Mesenchymal stem cell (in vitro differentiated cells and primary cell): ENCODE data around the gene CGREF1.

ENCODE experiments used
- DNase-seq: peaks from one replicate; pipeline ENCODE4 v3.0.0-alpha.2; 2013
- H2AFZ ChIP-seq: one replicate; pipeline ENCODE4 v1.6.1; 2013; ENCODE audit warnings: low read depth, mild to moderate bottlenecking, control low read depth, inconsistent platforms, low read length, moderate library complexity
- H2AK5ac ChIP-seq: 2 replicates; pipeline ENCODE4 v1.6.1; 2013; ENCODE audit warnings: low read length, moderate library complexity, mild to moderate bottlenecking, inconsistent platforms; ENCODE audit not compliant: severe bottlenecking
- H2BK120ac ChIP-seq: one replicate; pipeline ENCODE4 v1.6.1; 2013; ENCODE audit warnings: low read depth, mild to moderate bottlenecking, inconsistent platforms, low read length, moderate library complexity
- H2BK12ac ChIP-seq, 2 experiments: one replicate each; pipeline ENCODE4 v1.6.1; 2013; ENCODE audit warnings: inconsistent platforms in 2 of 2, low read length in 2 of 2, mild to moderate bottlenecking in 2 of 2, moderate library complexity in 2 of 2, control low read depth in 1 of 2
- H2BK15ac ChIP-seq: one replicate; pipeline ENCODE4 v1.6.1; 2013; ENCODE audit warnings: mild to moderate bottlenecking, low read depth, inconsistent platforms; ENCODE audit not compliant: poor library complexity, severe bottlenecking
- H2BK5ac ChIP-seq: 2 replicates; pipeline ENCODE4 v1.6.1; 2013; ENCODE audit warnings: low read depth, mild to moderate bottlenecking, low read length, control low read depth, inconsistent platforms; ENCODE audit not compliant: poor library complexity, severe bottlenecking
- H3K14ac ChIP-seq, 2 experiments: one replicate each; pipeline ENCODE4 v1.6.1; 2013; ENCODE audit warnings: inconsistent platforms in 2 of 2, low read length in 2 of 2, control low read depth in 1 of 2, mild to moderate bottlenecking in 1 of 2, moderate library complexity in 1 of 2
- H3K18ac ChIP-seq, 2 experiments: one replicate each; pipeline ENCODE4 v1.6.1; 2013; ENCODE audit warnings: inconsistent platforms in 2 of 2, low read length in 2 of 2, control low read depth in 1 of 2, low read depth in 1 of 2, mild to moderate bottlenecking in 1 of 2
- H3K23ac ChIP-seq, 2 experiments: one replicate each; pipeline ENCODE4 v1.6.1; 2013; ENCODE audit warnings: inconsistent platforms in 2 of 2, low read length in 2 of 2, mild to moderate bottlenecking in 2 of 2, moderate library complexity in 2 of 2, control low read depth in 1 of 2
- H3K27ac ChIP-seq: 2 replicates; pipeline ENCODE4 v1.5.1; 2013; ENCODE audit warnings: mild to moderate bottlenecking, moderate library complexity, low read length, control low read depth, inconsistent platforms; ENCODE audit not compliant: poor library complexity, severe bottlenecking
- H3K27me3 ChIP-seq, 2 experiments: 2 replicates each; pipeline versions ENCODE4 v1.6.1 to v1.7.0; 2013; ENCODE audit warnings: low read length in 2 of 2, mild to moderate bottlenecking in 2 of 2, moderate library complexity in 2 of 2, control low read depth in 1 of 2, inconsistent platforms in 1 of 2; ENCODE audit not compliant: control insufficient read depth in 1 of 2, insufficient read depth in 1 of 2
- H3K36me3 ChIP-seq, 2 experiments: 2 replicates each; pipeline versions ENCODE4 v1.6.1 to v1.7.0; 2013; ENCODE audit warnings: low read length in 2 of 2, control low read depth in 1 of 2, inconsistent platforms in 1 of 2, low read depth in 1 of 2, mild to moderate bottlenecking in 1 of 2; ENCODE audit not compliant: insufficient read depth in 2 of 2, control insufficient read depth in 1 of 2
- H3K4ac ChIP-seq, 2 experiments: one replicate each; pipeline ENCODE4 v1.6.1; 2013; ENCODE audit warnings: inconsistent platforms in 2 of 2, low read length in 2 of 2, mild to moderate bottlenecking in 2 of 2, moderate library complexity in 2 of 2, control low read depth in 1 of 2, low read depth in 1 of 2
- H3K4me1 ChIP-seq: 2 replicates; pipeline ENCODE4 v1.6.1; 2013; ENCODE audit warnings: low read depth, low read length, control low read depth; ENCODE audit not compliant: control insufficient read depth, insufficient read depth
- H3K4me2 ChIP-seq: 2 replicates; pipeline ENCODE4 v1.6.1; 2013; ENCODE audit warnings: low read length, mild to moderate bottlenecking, inconsistent platforms; ENCODE audit not compliant: poor library complexity, severe bottlenecking
- H3K4me3 ChIP-seq, 2 experiments: 2 replicates each; pipeline versions ENCODE4 v1.5.1 to v1.7.0; 2013; ENCODE audit warnings: low read length in 2 of 2, mild to moderate bottlenecking in 2 of 2, control low read depth in 1 of 2, low read depth in 1 of 2; ENCODE audit not compliant: insufficient read depth in 1 of 2
- H3K79me1 ChIP-seq: replicated peaks from 2 replicates; pipeline ENCODE4 v1.6.1; 2013; ENCODE audit warnings: mild to moderate bottlenecking, control low read depth, low read length, inconsistent platforms; ENCODE audit not compliant: poor library complexity, severe bottlenecking
- H3K9ac ChIP-seq: 2 replicates; pipeline ENCODE4 v1.7.0; 2013; ENCODE audit warnings: mild to moderate bottlenecking, low read length, moderate library complexity
- H3K9me3 ChIP-seq: 2 replicates; pipeline ENCODE4 v1.7.0; 2013; ENCODE audit warnings: mild to moderate bottlenecking, low read length; ENCODE audit not compliant: control insufficient read depth
- H4K8ac ChIP-seq: one replicate; pipeline ENCODE4 v1.6.1; 2013; ENCODE audit warnings: inconsistent platforms, mild to moderate bottlenecking, low read length, moderate library complexity
- H4K91ac ChIP-seq: one replicate; pipeline ENCODE4 v1.6.1; 2013; ENCODE audit warnings: mild to moderate bottlenecking, low read length, inconsistent platforms
- WGBS: methylation state at CpG from one replicate; pipeline ENCODE4 v1.1.7; 2013; ENCODE audit warnings: mixed read lengths; 5-methylcytosine and 5-hydroxymethylcytosine counted together

Gene CGREF1

GRCh38 chr2:27079233-27080139, 39.4 kb downstream of the CGREF1 start:
- H3K23ac ChIP-seq = peak overlapping the region in 1 of 2 experiments; percentile 79
- peak overlapping the region; percentile 86 for H3K4ac ChIP-seq
- H3K27me3 ChIP-seq = no peaks in the 10 kb centered on the region
- H2BK12ac ChIP-seq = peak overlapping the region; percentile 94
- H4K8ac ChIP-seq = peak overlapping the region; percentile 93
- peak; percentile 35 for DNase-seq
- H3K36me3 ChIP-seq = peaks cover 11 to 14% of the 10 kb centered on the region in 2 experiments
- peaks cover 19% of the 10 kb centered on the region for H3K4me1 ChIP-seq
- peak overlapping the region in 1 of 2 experiments; percentile 84 for H3K14ac ChIP-seq
- H2BK120ac ChIP-seq = peak overlapping the region; percentile 75
- 68% methylated on average over 13 of the region's 14 CpGs for WGBS
- H2BK15ac ChIP-seq = peak overlapping the region; percentile 78
- peak overlapping the region; percentile 91 for H3K9ac ChIP-seq
- no peaks in the 10 kb centered on the region for H3K79me1 ChIP-seq
- H2AFZ ChIP-seq = no peak overlapping the region
- no peak overlapping the region for H2AK5ac ChIP-seq
- peak overlapping the region; percentile 95 for H4K91ac ChIP-seq
- H3K18ac ChIP-seq = peak overlapping the region; percentile 89 to 91
- H3K27ac ChIP-seq = no peak overlapping the region
- H3K4me2 ChIP-seq = no peak overlapping the region
- peak overlapping the region in 1 of 2 experiments; percentile 93 for H3K4me3 ChIP-seq
- H3K9me3 ChIP-seq = no peaks in the 10 kb centered on the region
- no peak overlapping the region for H2BK5ac ChIP-seq

DNA sequence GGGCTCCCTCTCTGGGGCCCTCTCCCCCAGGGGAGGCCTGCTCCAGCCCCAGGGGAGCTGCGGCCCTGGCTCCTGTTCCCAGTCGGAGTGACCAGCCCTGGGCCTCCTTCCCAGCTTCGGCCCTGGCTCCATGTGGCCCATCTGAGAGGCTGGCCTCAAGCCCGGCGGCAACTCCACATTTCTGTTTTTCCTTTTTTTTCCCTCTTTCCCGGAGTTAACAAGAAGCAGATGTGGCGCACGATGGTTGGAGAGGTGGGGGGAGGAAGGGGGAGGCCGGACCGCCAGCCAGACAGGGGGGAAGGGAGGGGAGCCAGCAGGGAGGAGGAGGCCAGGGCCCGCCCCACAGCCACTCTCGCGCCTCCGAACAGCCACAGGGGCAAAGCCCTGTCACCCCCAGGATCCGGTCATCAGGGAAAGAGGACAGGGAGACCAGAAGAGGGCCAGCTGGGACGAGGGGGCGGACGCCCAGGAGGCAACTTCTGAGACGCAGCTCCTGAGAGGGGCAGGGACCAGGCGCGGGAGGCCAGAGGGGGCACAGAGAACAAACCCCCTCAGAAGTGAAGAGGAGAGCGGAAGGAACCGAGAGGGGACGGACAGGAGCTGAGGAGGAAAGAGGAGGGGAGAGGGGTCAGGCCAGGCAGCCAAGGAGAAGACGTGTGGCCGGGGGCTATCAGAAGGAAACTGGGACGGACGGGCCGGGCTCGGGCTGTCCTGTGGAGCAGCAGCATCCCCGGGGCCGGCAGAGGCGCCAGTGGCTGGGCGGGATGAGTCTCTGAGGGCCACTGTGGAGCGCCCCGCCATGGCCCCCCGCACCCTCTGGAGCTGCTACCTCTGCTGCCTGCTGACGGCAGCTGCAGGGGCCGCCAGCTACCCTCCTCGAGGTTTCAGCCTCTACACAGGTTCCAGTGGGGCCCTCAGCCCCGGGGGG, 40.4 kb downstream of the CGREF1 start, which contains the start of gene EMILIN1:
EMILIN1 (plus strand) TSS at position 349 of the 928 bp plus-strand sequence; CDS start at position 800, 451 bp downstream.
- Histone ChIP-seq H2BK12ac (peak within 1 kb of the TSS; percentile 88 to 92), H3K4me3 (peak within 1 kb of the TSS in 1 of 2 experiments; percentile 93), H3K14ac (peak within 1 kb of the TSS in 1 of 2 experiments; percentile 78), H3K18ac (peak within 1 kb of the TSS; percentile 89 to 91), H3K79me1 (no peaks in the 10 kb centered on the region), H2BK120ac (peak within 1 kb of the TSS; percentile 89), H3K4me1 (peaks cover 19% of the 10 kb centered on the region), H3K23ac (peak within 1 kb of the TSS in 1 of 2 experiments; percentile 46), H4K91ac (peak within 1 kb of the TSS; percentile 94), H2AFZ (peak within 1 kb of the TSS; percentile 44), H3K9ac (peak within 1 kb of the TSS; percentile 91), H3K4ac (peak within 1 kb of the TSS; percentile 86), H2BK15ac (peak within 1 kb of the TSS; percentile 39), H4K8ac (peak within 1 kb of the TSS; percentile 93), H3K36me3 (peaks cover 11 to 14% of the 10 kb centered on the region in 2 experiments), H3K4me2 (no peak within 1 kb of the TSS), H2AK5ac (no peak within 1 kb of the TSS), H3K9me3 (no peaks in the 10 kb centered on the region), H3K27me3 (no peaks in the 10 kb centered on the region), H2BK5ac (no peak within 1 kb of the TSS), H3K27ac (peak within 1 kb of the TSS; percentile 17)
- DNase-seq = peak; percentile 94
- WGBS = 11% methylated on average over 39 of the region's 41 CpGs

- peak overlapping the region in 1 of 2 experiments; percentile 62 for H3K18ac ChIP-seq
- H3K36me3 ChIP-seq = peaks cover 3 to 10% of the 10 kb centered on the region in 2 experiments
- H2BK12ac ChIP-seq = peak overlapping the region; percentile 92 to 98
- peak overlapping the region; percentile 54 for H2BK15ac ChIP-seq
- DNase-seq = no peak
- no peak overlapping the region for H3K27ac ChIP-seq
- peaks cover 24% of the 10 kb centered on the region for H3K4me1 ChIP-seq
- 95% methylated on average over 7 of the region's 7 CpGs for WGBS
- no peak overlapping the region for H2AFZ ChIP-seq
- H3K14ac ChIP-seq = no peak overlapping the region
- H3K79me1 ChIP-seq = no peaks in the 10 kb centered on the region
- no peak overlapping the region for H2BK5ac ChIP-seq
- no peak overlapping the region for H3K23ac ChIP-seq
- H2BK120ac ChIP-seq = peak overlapping the region; percentile 54
- no peak overlapping the region for H2AK5ac ChIP-seq
- no peak overlapping the region for H4K8ac ChIP-seq
- no peak overlapping the region for H3K9ac ChIP-seq
- peak overlapping the region in 1 of 2 experiments; percentile 54 for H3K4ac ChIP-seq
- no peak overlapping the region for H3K4me3 ChIP-seq
- H3K27me3 ChIP-seq = no peaks in the 10 kb centered on the region
- no peak overlapping the region for H3K4me2 ChIP-seq
- H4K91ac ChIP-seq = peak overlapping the region; percentile 64
- no peaks in the 10 kb centered on the region for H3K9me3 ChIP-seq
Measured at GRCh38 chr2:27077231-27077630, 41.7 kb downstream of the CGREF1 start.
